Right forelimb (tissue), 1 donor: ENCODE results near the gene SFMBT2.

Experiments used
- DNase-seq: peaks from one replicate; pipeline ENCODE4 v3.0.0-alpha.2; 2018

The SFMBT2 gene

GRCh38 chr10:7293378-7293920 lies 117.4 kb downstream of the SFMBT2 start:
- no peak for DNase-seq

GRCh38 chr10:7291487-7292270 lies 119.2 kb downstream of the SFMBT2 start:
- DNase-seq = no peak

- DNase-seq = no peak
These were observed 122.7 kb downstream of the SFMBT2 start for GRCh38 chr10:7288060-7288690.

DNA sequence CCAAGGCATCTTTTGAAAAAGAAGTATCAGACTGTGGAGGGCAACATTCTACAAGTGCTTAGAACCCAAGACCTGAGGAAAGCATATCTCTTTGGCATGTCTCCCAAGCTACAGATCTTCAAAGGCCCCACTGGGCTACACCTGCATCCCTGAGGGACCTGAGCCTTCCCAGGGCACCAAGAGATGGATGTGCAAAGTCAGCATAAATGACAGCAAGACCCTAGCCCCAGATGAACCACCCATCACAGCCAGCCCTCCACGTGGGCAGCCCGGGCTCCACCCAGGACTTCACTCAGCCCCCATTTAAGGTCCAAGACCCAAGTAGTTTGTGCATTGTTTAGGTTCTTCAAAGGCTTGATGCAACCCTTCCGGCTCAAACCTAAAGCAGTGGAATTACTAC lies 123.5 kb downstream of the SFMBT2 start:
- DNase-seq = no peak

- no peak for DNase-seq
These were observed 125.1 kb downstream of the SFMBT2 start for GRCh38 chr10:7285522-7286322.

DNA sequence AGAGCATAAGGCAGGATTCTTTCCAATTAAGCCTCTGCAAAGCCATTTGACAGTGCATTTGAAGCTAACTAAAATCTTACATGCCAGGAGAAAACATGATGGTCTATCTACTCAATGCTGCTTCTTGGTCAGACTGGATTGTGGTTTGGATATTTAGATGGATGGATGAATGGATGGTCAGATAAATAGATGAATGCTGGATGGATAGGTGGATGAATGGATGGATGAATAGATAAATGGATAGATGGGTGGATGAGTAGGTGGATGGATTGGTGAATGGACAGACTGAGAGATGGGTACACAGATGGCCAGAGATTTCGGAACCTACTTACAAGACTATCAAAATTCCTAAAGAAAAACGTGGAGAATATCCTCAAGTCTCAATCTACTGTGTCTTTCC lies 127.6 kb downstream of the SFMBT2 start:
- DNase-seq = no peak

GRCh38 chr10:7282457-7282856 lies 128.4 kb downstream of the SFMBT2 start:
- DNase-seq = no peak

GRCh38 chr10:7281429-7281828 lies 129.4 kb downstream of the SFMBT2 start:
- DNase-seq = no peak

DNA sequence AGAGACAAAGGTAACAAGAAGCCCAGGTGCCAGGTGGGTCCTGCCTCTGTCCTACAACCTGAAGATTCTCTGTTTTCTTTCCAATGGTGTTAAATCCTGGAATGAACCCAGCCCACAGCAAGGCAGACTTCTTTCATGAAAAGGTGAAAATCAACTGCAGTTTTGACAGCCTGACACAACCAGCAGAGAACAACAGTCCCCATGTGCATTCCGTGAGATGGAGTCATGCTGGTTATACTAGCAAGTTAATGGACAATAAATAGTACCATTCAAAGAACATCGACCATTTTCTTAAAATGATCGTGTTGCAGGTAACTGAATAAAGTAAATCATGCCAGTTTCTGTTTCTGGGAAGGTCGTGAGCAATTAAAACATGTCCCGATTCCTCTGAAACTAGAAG lies 131.5 kb downstream of the SFMBT2 start:
- no peak for DNase-seq

DNA sequence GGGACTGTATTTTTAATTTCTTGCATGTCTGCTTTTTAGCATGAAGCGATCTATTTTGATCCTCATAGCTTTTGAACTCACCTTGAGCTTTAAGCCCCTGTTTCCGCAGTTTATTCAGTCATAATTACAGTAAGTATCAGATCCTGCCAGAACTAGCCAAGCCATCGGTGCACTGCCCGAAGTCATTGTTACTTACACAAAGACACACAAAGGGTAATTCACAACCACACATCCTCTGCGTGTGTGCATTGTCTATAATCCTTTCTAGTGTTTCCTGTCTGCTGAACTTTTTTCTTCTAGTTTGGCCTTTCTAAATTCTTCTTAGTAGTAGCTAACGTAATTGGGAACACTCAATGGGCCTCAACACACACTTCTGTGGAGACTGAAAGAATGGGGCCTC lies 133.0 kb downstream of the SFMBT2 start:
- DNase-seq = no peak

GRCh38 chr10:7277432-7277831 lies 133.4 kb downstream of the SFMBT2 start:
- DNase-seq = no peak

- no peak for DNase-seq
These were observed 134.9 kb downstream of the SFMBT2 start for GRCh38 chr10:7275761-7276440.

GRCh38 chr10:7274293-7274692 lies 136.5 kb downstream of the SFMBT2 start:
- DNase-seq = no peak

GRCh38 chr10:7272008-7272407 lies 138.8 kb downstream of the SFMBT2 start:
- DNase-seq = no peak

DNA sequence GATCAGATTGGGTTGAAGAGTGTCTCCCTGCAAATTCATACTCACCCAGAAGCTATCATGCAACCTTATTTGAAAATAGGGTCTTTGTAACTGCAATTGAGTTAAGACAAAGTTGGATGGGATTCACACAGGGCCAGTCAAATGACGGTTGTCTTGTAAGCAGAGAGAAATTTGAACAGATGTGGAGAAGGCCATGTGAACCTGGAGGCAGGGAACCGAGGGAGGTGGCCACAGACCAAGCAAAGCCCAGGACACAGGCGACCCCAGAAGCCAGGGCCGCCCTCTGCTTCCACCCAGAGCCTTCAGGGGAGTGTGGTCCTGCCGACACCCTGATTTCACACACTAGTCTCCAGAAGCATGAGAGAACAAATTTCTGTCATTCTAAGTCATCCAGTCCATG lies 140.8 kb downstream of the SFMBT2 start:
- no peak for DNase-seq

GRCh38 chr10:7267142-7267541 lies 143.7 kb downstream of the SFMBT2 start:
- no peak for DNase-seq

GRCh38 chr10:7265396-7266123 lies 145.3 kb downstream of the SFMBT2 start:
- DNase-seq = no peak

DNA sequence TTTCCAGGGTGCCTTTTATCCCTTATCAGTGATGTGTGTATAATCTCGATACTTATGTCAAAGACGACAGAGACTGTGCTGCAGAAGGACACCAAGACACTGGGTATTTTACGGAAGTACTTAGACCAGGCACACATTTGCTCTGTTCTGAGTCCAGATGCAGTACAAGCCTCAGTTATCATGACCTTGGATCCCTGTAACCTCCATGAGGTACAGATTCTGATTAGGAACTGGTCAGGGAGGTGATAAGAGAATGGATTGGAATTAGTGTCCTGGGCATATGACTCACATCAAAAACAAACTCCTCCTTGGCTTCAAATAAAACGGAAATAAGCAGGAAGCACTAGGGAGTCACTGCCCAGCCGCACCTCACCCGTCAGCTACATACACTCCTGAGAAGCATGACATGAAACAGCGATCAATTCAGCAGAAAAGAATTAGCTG lies 146.5 kb downstream of the SFMBT2 start:
- no peak for DNase-seq

DNA sequence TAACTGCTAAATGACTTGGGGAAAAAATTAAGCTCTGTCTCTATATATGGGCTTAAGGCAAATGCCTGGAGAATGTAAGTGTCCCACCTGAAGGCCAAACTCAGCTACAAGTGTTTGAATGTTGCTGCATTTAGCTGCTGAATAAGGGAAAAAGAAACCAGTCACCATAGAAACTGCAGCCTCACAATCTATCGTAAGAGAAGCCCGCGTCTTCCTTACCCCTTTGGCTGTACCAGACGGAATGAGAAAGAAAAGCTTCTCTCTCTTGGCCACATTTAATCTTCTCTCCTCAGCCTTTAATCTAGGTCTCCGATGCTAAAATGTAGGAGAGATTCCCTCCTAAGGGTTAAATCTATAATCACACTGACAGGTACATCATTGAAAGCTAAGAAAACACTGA lies 147.2 kb downstream of the SFMBT2 start:
- DNase-seq = no peak

- no peak for DNase-seq
These were observed 149.5 kb downstream of the SFMBT2 start for GRCh38 chr10:7261351-7261750.

DNA sequence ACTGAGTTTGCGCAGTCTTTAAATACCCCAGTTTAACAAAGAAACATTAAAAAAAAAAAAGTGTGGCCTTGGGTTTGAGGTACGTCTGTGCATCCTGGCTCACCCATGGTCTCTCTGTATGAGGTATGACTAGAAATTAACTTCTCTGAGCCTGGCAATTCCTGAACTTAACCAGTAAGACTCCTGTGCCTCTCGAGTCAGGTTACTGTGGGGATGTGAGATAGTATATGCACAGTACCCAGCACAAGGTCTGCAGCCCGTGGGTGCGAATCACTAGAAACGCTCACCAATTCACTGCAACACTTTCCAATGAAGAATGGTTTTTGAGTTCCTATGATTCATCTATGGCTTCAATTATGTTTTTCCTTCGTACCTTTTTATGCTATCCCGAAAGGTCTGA lies 149.9 kb downstream of the SFMBT2 start:
- no peak for DNase-seq

DNA sequence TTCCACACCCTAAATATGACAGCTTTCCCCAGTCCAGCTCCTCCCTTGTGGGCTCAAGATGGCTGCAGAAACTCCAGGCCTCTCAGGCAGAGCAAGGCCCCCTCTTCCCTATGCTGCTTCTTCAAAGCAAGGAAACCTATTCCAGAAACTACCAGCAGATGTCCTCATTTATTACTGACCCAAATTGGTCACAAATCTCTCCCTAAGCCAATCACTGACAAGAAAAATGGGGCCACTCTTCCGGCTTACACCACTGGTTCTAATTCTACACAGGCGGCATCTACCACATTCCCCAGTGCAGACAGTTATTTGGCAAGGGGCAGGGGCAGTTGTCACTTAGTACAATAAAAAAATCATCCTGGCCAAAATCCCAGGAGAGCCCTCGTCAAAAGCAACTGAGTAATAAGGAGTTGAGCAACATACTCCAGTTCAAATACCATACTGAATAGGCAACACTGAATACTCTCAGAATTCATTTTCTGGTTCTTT lies 150.4 kb downstream of the SFMBT2 start:
- DNase-seq = no peak
